ENCODE measurements around the gene AUP1. TPM values are rescaled to one million over a fixed set of nuclear protein-coding genes. Genes with fewer than 3 reads are reported as not detected.

Gene AUP1
- total and polyA plus RNA-seq, 9 of the 15 experiments (the other 6 are each of a cell fraction or from before 2014, with no cell fraction given): 70.7 to 245 (median 165) TPM

DNA sequence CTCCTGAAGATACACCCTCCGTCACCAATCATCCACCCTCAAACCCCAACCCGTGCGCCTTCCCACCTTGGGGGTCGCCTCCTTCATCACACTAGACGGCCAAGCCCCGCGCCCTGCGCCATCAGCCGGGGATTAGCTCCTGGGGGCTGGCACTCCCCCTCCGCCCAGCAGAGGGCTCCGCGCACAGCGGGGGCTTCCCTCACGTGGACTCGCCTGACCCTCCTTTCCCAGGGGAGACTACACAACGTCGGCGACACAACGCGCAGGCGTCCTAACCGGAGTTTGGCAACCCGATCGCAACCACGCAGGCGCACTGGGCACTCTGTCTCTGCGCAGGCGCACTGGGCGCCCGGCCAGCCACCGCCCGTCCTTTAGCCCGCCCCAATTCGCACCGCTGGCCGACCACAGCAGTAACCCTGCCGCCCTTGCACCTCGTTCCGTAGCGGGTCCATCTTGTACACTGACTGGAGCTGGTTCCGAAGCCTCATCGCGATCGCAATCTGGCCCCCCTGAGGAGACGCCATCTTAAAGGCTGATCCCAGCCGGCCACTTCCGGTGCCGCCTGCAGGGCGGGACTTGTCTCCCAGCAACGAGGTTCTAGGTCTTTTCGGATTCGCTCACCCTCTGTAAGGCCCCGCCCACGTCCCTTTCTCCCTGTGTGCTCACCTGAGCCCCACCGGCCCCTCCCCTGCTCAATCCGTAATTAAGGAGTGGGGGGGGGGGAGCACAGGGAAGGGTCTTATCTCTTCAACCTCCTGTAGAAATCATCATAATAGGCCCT is 22.2 kb downstream of the AUP1 start, which contains the start of gene PCGF1 (continued):
- TF ChIP-seq, protein P1, sequence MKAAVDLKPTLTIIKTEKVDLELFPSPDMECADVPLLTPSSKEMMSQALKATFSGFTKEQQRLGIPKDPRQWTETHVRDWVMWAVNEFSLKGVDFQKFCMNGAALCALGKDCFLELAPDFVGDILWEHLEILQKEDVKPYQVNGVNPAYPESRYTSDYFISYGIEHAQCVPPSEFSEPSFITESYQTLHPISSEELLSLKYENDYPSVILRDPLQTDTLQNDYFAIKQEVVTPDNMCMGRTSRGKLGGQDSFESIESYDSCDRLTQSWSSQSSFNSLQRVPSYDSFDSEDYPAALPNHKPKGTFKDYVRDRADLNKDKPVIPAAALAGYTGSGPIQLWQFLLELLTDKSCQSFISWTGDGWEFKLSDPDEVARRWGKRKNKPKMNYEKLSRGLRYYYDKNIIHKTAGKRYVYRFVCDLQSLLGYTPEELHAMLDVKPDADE (conservative IDR thresholded peaks at IDR 0.05; ENCODE audit: control insufficient read depth, low read depth, low read length): peak; percentile 57; the same call in 1 of the 2 replicates
- TF ChIP-seq SRSF7 (optimal IDR thresholded peaks at IDR 0.05; ENCODE audit: low read depth, low read length) (no peak), CTBP1 (IDR thresholded peaks at IDR 0.05; ENCODE audit: borderline replicate concordance) (peak; percentile 25), BRD9 (IDR thresholded peaks at IDR 0.05; ENCODE audit: low read depth, partially characterized antibody) (no peak), CAMTA2 (CRISPR knock-in tag; conservative IDR thresholded peaks at IDR 0.05) (no peak), NFE2 (IDR thresholded peaks at IDR 0.05; ENCODE audit: low read depth) (0 out of 2 replicates have a peak, but pooled peaks have one; percentile 2), RBM25 (IDR thresholded peaks at IDR 0.05; ENCODE audit: low read depth, low read length, severe bottlenecking) (no peak), ZKSCAN3 (CRISPR knock-in tag; IDR thresholded peaks at IDR 0.05) (no peak), PHB (CRISPR knock-in tag; IDR thresholded peaks at IDR 0.05) (peak; percentile 67; the same call in 1 of the 2 replicates), NFYB (IDR thresholded peaks at IDR 0.05; ENCODE audit: extremely low read depth, insufficient read length) (peak; percentile 12), NR2C2 (CRISPR knock-in tag; IDR thresholded peaks at IDR 0.05) (no peak), NR2C2 (tag; IDR thresholded peaks at IDR 0.05) (0 out of 2 replicates have a peak, but pooled peaks have one; percentile 9), FUS (optimal IDR thresholded peaks at IDR 0.05; ENCODE audit: low read depth, low read length) (no peak), TCF7 (IDR thresholded peaks at IDR 0.05; ENCODE audit: borderline replicate concordance) (no peak)
- TF ChIP-seq, protein P2, sequence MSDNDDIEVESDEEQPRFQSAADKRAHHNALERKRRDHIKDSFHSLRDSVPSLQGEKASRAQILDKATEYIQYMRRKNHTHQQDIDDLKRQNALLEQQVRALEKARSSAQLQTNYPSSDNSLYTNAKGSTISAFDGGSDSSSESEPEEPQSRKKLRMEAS (CRISPR knock-in tag; IDR thresholded peaks at IDR 0.05): peak; percentile 81
- TF ChIP-seq, protein P3, sequence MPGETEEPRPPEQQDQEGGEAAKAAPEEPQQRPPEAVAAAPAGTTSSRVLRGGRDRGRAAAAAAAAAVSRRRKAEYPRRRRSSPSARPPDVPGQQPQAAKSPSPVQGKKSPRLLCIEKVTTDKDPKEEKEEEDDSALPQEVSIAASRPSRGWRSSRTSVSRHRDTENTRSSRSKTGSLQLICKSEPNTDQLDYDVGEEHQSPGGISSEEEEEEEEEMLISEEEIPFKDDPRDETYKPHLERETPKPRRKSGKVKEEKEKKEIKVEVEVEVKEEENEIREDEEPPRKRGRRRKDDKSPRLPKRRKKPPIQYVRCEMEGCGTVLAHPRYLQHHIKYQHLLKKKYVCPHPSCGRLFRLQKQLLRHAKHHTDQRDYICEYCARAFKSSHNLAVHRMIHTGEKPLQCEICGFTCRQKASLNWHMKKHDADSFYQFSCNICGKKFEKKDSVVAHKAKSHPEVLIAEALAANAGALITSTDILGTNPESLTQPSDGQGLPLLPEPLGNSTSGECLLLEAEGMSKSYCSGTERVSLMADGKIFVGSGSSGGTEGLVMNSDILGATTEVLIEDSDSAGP (CRISPR knock-in tag; IDR thresholded peaks at IDR 0.05): no peak
- TF ChIP-seq, protein P4, sequence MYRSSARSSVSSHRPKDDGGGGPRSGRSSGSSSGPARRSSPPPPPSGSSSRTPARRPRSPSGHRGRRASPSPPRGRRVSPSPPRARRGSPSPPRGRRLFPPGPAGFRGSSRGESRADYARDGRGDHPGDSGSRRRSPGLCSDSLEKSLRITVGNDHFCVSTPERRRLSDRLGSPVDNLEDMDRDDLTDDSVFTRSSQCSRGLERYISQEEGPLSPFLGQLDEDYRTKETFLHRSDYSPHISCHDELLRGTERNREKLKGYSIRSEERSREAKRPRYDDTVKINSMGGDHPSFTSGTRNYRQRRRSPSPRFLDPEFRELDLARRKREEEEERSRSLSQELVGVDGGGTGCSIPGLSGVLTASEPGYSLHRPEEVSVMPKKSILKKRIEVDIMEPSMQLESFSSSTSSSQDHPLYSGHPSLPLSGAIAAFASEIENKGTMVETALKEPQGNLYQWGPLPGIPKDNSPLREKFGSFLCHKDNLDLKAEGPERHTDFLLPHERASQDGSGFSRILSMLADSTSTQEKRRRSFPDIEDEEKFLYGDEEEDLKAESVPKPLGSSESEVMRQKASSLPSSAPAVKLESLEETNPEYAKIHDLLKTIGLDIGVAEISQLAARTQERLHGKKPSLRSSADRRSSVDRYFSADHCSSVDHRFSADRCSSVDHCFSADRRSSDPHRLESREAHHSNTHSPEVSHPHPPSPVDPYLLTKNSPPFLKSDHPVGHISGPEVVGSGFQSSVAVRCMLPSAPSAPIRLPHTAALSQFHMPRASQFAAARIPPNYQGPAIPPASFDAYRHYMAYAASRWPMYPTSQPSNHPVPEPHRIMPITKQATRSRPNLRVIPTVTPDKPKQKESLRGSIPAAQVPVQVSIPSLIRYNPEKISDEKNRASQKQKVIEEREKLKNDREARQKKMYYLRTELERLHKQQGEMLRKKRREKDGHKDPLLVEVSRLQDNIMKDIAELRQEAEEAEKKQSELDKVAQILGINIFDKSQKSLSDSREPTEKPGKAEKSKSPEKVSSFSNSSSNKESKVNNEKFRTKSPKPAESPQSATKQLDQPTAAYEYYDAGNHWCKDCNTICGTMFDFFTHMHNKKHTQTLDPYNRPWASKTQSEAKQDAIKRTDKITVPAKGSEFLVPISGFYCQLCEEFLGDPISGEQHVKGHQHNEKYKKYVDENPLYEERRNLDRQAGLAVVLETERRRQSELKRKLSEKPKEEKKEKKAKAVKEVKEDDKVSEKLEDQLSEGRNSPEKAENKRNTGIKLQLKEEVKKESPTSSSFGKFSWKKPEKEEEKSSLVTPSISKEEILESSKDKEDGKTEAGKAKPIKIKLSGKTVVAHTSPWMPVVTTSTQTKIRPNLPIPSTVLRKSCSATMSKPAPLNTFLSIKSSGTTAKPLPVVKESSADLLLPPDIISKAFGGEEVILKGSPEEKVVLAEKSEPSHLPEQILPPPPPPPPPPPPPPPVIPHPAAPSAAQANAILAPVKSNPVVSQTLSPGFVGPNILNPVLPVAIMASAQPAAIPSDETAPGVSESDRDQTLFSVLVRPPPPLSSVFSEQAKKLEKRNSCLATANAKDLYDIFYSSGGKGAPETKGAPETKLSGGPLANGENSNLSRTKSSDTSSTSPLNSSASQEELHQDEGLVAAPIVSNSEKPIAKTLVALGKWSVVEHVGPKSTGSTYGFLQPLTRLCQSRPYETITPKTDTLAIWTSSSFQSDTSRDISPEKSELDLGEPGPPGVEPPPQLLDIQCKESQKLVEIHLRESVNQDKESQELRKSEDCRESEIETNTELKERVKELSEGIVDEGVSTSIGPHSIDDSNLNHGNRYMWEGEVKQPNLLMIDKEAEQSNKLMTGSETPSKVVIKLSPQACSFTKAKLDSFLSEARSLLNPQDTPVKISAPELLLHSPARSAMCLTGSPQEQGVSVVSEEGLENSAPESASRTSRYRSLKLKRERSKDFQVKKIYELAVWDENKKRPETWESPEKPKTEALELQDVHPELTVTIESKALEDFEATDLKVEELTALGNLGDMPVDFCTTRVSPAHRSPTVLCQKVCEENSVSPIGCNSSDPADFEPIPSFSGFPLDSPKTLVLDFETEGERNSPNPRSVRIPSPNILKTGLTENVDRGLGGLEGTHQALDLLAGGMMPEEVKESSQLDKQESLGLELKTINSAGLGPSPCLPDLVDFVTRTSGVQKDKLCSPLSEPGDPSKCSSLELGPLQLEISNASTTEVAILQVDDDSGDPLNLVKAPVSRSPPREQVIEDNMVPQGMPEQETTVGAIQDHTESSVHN (IDR thresholded peaks at IDR 0.05; ENCODE audit: borderline replicate concordance in 1 of 2, low read depth in 1 of 2): no peak

Data from K562 (cell line).